IgD-negative memory B cell (primary cell): ENCODE measurements around the gene HSBP1L1. TPM values are rescaled to one million over a fixed set of nuclear protein-coding genes. Genes with fewer than 3 reads are reported as not detected.

Experiments used
- H3K27ac Mint-ChIP-seq, 3 donors: one replicate each; pipeline ENCODE4 v1.8.0; 2020 to 2022; ENCODE audit warnings: mild to moderate bottlenecking in 3 of 3, mixed read lengths in 3 of 3, moderate library complexity in 1 of 3
- H3K27me3 Mint-ChIP-seq: one replicate; pipeline ENCODE4 v1.8.0; 2021; ENCODE audit warnings: mixed read lengths
- H3K36me3 Mint-ChIP-seq: one replicate; pipeline ENCODE4 v1.8.0; 2020; ENCODE audit warnings: mild to moderate bottlenecking, mixed read lengths
- H3K4me1 Mint-ChIP-seq, 3 donors: one replicate each; pipeline ENCODE4 v1.8.0; 2020 to 2022; ENCODE audit warnings: mixed read lengths in 3 of 3, mild to moderate bottlenecking in 1 of 3
- H3K4me3 Mint-ChIP-seq, 4 donors: one replicate each; pipeline ENCODE4 v1.8.0; 2020 to 2022; ENCODE audit warnings: mild to moderate bottlenecking in 4 of 4, mixed read lengths in 4 of 4, moderate library complexity in 3 of 4
- H3K9me3 Mint-ChIP-seq, 3 donors: one replicate each; pipeline ENCODE4 v1.8.0; 2020 to 2021; ENCODE audit warnings: mixed read lengths in 3 of 3, mild to moderate bottlenecking in 1 of 3
- polyA plus RNA-seq: library from polyadenylated mRNA; unstranded; fragments of 300-500 nt; fragmentation: Illumina TruSeq; gene quantifications from one replicate; pipeline ENCODE4 v1.2.3, GENCODE V29; 2021

HSBP1L1 gene
- polyA plus RNA-seq, 1 donor from 2014 or later: 10.9 TPM

GRCh38 chr18:79924814-79925731, 39.4 kb upstream of the HSBP1L1 start:
- H3K27ac Mint-ChIP-seq: no peak overlapping the region

DNA sequence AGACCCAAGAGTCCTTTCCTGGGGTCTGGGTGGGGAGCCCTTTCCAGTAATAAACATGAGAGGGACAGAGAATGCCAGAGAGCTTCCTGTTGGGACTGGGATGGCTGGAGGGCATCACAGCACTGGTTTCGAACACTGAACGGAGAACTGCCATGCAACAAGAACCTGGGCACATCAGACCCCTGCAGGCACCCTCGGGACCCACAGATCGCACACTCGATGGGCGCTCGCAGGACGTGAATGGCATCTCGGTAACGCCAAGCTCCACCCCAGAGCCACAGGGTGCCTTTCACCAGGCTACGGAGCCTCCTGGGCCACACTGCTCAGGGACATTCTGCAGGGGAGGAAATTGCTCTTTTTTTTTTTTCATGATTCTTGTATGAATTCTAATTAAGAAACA, 38.1 kb upstream of the HSBP1L1 start:
- H3K4me3 Mint-ChIP-seq: no peak overlapping the region
- H3K36me3 Mint-ChIP-seq: peaks cover 20% of the 10 kb centered on the region
- peaks cover 0 to 6% (median 4%) of the 10 kb centered on the region in 3 donors for H3K4me1 Mint-ChIP-seq
- H3K9me3 Mint-ChIP-seq: peaks cover 5 to 23% (median 11%) of the 10 kb centered on the region in 3 donors
- H3K27me3 Mint-ChIP-seq: no peaks in the 10 kb centered on the region
- H3K27ac Mint-ChIP-seq: no peak overlapping the region

More at GRCh38 chr18:79924814-79925731, 39.4 kb upstream of the HSBP1L1 start:
- Mint-ChIP-seq H3K27me3 (no peaks in the 10 kb centered on the region), H3K9me3 (peaks cover 4 to 15% (median 10%) of the 10 kb centered on the region in 3 donors), H3K4me1 (peaks cover 0 to 5% (median 3%) of the 10 kb centered on the region in 3 donors), H3K36me3 (peaks cover 18% of the 10 kb centered on the region), H3K4me3 (no peak overlapping the region)

DNA sequence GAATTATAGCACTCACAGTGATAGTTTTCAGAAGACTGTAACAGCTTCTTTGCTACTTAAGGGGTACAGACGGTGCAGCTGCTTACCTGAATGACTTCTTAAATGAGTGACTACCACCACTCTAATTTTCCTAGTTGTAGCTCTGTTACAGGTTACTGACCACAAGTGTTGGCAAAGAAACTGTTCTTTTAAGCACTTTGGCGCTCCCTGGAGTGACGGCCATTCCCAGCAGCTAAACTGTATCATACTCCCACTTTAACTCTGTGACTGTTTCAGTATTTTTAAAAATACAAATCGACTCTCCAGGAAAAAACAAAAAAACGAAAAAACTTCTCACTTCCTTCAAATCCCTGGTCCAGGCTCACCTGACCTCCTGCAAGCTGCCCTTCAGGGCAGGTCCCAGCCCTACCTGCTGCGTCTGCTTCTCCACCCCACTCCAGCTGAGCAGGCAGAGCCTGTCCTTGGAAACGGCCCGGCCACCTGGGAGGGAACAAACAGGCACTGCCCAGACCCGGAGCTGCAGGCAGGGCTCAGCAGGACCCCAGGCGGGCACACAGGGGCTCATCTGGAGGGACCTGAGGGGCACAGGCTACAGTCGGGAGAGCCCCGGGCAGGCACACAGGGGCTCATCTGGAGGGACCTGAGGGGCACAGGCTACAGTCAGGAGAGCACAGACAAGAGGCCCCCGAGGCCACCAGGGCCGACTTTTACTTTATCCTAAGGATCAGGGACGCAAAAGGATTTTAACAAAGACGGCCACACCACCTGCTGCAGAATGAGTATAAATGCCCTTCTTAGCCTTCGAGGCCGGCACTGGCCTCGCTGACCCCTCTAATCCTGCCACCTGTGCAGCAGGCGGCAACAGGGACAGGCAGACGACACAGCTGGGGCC, 37.5 kb upstream of the HSBP1L1 start:
- Mint-ChIP-seq H3K4me1 (peaks cover 0 to 7% (median 6%) of the 10 kb centered on the region in 3 donors), H3K36me3 (peaks cover 22% of the 10 kb centered on the region), H3K9me3 (peaks cover 7 to 27% (median 11%) of the 10 kb centered on the region in 3 donors), H3K4me3 (no peak overlapping the region), H3K27me3 (no peaks in the 10 kb centered on the region), H3K27ac (no peak overlapping the region)

GRCh38 chr18:79927607-79928562, 36.6 kb upstream of the HSBP1L1 start:
- Mint-ChIP-seq H3K36me3 (peaks cover 30% of the 10 kb centered on the region), H3K9me3 (peaks cover 11 to 33% (median 16%) of the 10 kb centered on the region in 3 donors), H3K27ac (no peak overlapping the region), H3K27me3 (no peaks in the 10 kb centered on the region), H3K4me1 (peaks cover 2 to 8% (median 6%) of the 10 kb centered on the region in 3 donors), H3K4me3 (no peak overlapping the region)

GRCh38 chr18:79928563-79928960, 35.9 kb upstream of the HSBP1L1 start:
- Mint-ChIP-seq H3K27ac (no peak overlapping the region), H3K36me3 (peaks cover 33% of the 10 kb centered on the region), H3K4me1 (peaks cover 4 to 9% (median 8%) of the 10 kb centered on the region in 3 donors), H3K4me3 (no peak overlapping the region), H3K9me3 (peaks cover 13 to 38% (median 22%) of the 10 kb centered on the region in 3 donors), H3K27me3 (no peaks in the 10 kb centered on the region)

DNA sequence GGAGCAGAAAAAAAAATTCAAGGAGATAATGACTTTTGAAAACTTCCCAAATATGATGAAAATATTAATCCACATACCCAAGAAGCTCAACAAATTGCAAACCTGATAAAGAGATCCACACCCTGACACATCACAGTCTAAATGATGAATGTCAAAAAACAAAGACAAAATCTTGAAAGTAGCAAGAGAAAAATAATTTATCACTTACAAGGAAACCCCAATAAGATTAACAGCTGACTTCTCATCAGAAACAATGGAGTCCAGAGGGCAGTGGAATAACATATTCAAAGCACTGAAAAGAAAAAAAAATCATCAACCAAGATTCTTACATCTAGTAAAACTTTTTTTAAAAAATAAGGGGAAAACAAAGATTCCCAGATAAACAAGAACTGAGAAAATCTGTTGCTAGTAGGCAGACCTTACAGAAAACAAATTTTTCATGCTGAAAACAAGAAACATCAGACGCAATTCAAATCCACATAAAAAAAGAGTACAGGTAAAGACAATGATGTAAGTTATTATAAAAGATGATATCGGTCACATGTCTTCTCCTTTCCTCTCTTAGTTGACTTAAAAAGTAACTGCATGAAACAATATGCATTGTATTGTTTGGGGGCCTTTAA, 34.3 kb upstream of the HSBP1L1 start:
- Mint-ChIP-seq H3K4me1 (peaks cover 4 to 9% (median 8%) of the 10 kb centered on the region in 3 donors), H3K36me3 (peaks cover 37% of the 10 kb centered on the region), H3K27ac (peak overlapping the region in 1 of 3 donors; percentile 42), H3K27me3 (no peaks in the 10 kb centered on the region), H3K4me3 (peak overlapping the region in 1 of 4 donors; percentile 27), H3K9me3 (peaks cover 16 to 46% (median 23%) of the 10 kb centered on the region in 3 donors)

GRCh38 chr18:79931475-79931874, 33.0 kb upstream of the HSBP1L1 start:
- peaks cover 19 to 46% (median 23%) of the 10 kb centered on the region in 3 donors for H3K9me3 Mint-ChIP-seq
- peaks cover 4 to 8% (median 7%) of the 10 kb centered on the region in 3 donors for H3K4me1 Mint-ChIP-seq
- peaks cover 48% of the 10 kb centered on the region for H3K36me3 Mint-ChIP-seq

GRCh38 chr18:79932907-79933306, 31.5 kb upstream of the HSBP1L1 start:
- H3K4me3 Mint-ChIP-seq: peak overlapping the region in 1 of 4 donors; percentile 43
- H3K27me3 Mint-ChIP-seq: no peaks in the 10 kb centered on the region
- H3K4me1 Mint-ChIP-seq: peaks cover 4 to 8% (median 4%) of the 10 kb centered on the region in 3 donors
- H3K36me3 Mint-ChIP-seq: peaks cover 57% of the 10 kb centered on the region
- H3K9me3 Mint-ChIP-seq: peaks cover 19 to 46% (median 25%) of the 10 kb centered on the region in 3 donors
- no peak overlapping the region for H3K27ac Mint-ChIP-seq

More at GRCh38 chr18:79931475-79931874, 33.0 kb upstream of the HSBP1L1 start:
- H3K27ac Mint-ChIP-seq: no peak overlapping the region
- H3K27me3 Mint-ChIP-seq: no peaks in the 10 kb centered on the region
- no peak overlapping the region for H3K4me3 Mint-ChIP-seq

- Mint-ChIP-seq H3K4me3 (peak overlapping the region in 1 of 4 donors; percentile 60), H3K27me3 (no peaks in the 10 kb centered on the region), H3K36me3 (peaks cover 53% of the 10 kb centered on the region), H3K4me1 (peaks cover 3 to 8% (median 4%) of the 10 kb centered on the region in 3 donors), H3K9me3 (peaks cover 19 to 44% (median 27%) of the 10 kb centered on the region in 3 donors), H3K27ac (no peak overlapping the region)
Observed at GRCh38 chr18:79933765-79934164, 30.7 kb upstream of the HSBP1L1 start.

- Mint-ChIP-seq H3K27me3 (no peaks in the 10 kb centered on the region), H3K9me3 (peaks cover 19 to 37% (median 22%) of the 10 kb centered on the region in 3 donors), H3K27ac (no peak overlapping the region), H3K4me3 (no peak overlapping the region), H3K4me1 (peaks cover 3 to 12% (median 4%) of the 10 kb centered on the region in 3 donors), H3K36me3 (peaks cover 51% of the 10 kb centered on the region)
Observed at GRCh38 chr18:79934311-79935097, 29.9 kb upstream of the HSBP1L1 start.

DNA sequence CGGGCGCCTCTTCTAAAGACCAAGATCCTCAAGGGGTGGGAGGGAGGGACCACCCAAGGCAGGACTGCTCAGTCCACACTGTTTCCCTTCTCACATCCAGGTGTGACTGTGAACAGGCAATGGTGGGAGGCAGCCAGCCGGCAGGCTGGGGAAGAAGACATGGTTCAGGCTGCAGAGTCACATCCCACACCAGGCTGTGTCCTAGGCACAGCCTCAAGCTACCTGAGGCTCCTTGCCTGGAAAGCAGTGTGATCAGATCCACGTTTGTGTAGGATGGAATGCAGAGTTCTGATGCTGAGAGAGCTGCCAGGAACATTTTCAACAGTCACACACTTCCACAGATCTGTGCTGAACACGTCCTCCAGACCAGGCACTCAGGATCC, 29.4 kb upstream of the HSBP1L1 start:
- Mint-ChIP-seq H3K4me3 (peak overlapping the region in 1 of 4 donors; percentile 66), H3K27me3 (no peaks in the 10 kb centered on the region), H3K9me3 (peaks cover 17 to 31% (median 20%) of the 10 kb centered on the region in 3 donors), H3K4me1 (peaks cover 4 to 12% (median 4%) of the 10 kb centered on the region in 3 donors), H3K27ac (no peak overlapping the region), H3K36me3 (peaks cover 45% of the 10 kb centered on the region)

DNA sequence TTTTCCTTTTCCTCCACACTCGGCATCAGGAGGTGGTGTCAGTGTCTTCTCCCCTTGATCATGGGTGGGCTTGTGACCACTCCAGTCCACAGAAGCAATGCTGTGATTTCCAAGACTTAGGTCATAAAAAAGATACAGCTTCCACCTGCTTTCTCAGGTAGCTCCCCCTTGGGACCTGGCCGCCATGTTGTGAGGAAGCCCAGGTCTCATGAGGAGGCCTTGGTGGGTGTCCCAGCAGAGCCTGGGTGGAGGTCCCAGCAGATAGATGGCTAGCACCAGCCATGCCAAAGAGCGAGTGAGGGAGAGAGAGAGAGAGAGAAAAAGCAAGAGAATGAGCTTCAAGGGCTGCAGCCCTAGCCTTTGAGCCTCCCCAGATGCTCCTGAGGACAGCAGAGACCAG, 28.9 kb upstream of the HSBP1L1 start:
- Mint-ChIP-seq H3K27ac (peak overlapping the region in 1 of 3 donors; percentile 36), H3K9me3 (peaks cover 16 to 27% (median 20%) of the 10 kb centered on the region in 3 donors)

DNA sequence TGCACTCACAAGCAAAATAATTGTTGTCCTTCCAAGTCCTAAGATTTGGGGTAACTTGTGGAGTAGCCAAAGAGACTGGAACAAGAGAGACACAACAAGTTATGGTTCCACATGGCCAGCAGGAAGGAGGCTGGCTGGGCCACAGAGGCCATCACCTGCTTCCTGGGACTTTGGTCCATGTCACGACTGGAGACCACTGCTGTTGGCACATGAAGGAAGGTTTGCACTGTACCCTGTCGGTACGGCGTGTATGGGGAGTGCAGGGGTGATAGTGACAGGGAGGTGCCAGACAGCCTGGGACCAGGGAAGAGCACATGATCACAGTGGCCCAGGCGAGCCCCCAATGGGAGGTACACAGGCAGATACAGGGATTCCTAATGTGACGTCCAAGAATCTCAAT, 28.5 kb upstream of the HSBP1L1 start:
- Mint-ChIP-seq H3K9me3 (peaks cover 16 to 27% (median 20%) of the 10 kb centered on the region in 3 donors), H3K27me3 (no peaks in the 10 kb centered on the region)

More for the DNA sequence above, 28.9 kb upstream of the HSBP1L1 start:
- peaks cover 4 to 12% (median 4%) of the 10 kb centered on the region in 3 donors for H3K4me1 Mint-ChIP-seq
- no peak overlapping the region for H3K4me3 Mint-ChIP-seq
- H3K27me3 Mint-ChIP-seq: no peaks in the 10 kb centered on the region
- H3K36me3 Mint-ChIP-seq: peaks cover 46% of the 10 kb centered on the region

More for the DNA sequence above, 28.5 kb upstream of the HSBP1L1 start:
- Mint-ChIP-seq H3K36me3 (peaks cover 48% of the 10 kb centered on the region), H3K4me3 (no peak overlapping the region), H3K27ac (peak overlapping the region in 1 of 3 donors; percentile 36), H3K4me1 (peaks cover 4 to 12% (median 4%) of the 10 kb centered on the region in 3 donors)
